Esophagus (tissue), 2 donors: ENCODE measurements around the gene DCAF10. TPM values are rescaled to one million over a fixed set of nuclear protein-coding genes. Genes with fewer than 3 reads are reported as not detected.
A peak's percentile ranks its signal among the peaks of the same experiment; 100 is the strongest.
"Not testable (repeated sequence)": the region's sequence is repeated elsewhere in the genome, so short reads cannot be mapped to it uniquely, and the experiment has no call there.

ENCODE experiments used
- H3K27ac ChIP-seq, 2 donors: one replicate each; pipeline ENCODE4 v1.5.1; 2013; ENCODE audit warnings: low read depth in 2 of 2, mild to moderate bottlenecking in 2 of 2, inconsistent platforms in 1 of 2, low read length in 1 of 2, moderate library complexity in 1 of 2
- H3K27me3 ChIP-seq, 2 donors: one replicate each; pipeline ENCODE4 v1.6.1; 2013; ENCODE audit warnings: low read length in 2 of 2, control low read depth in 1 of 2, mild to moderate bottlenecking in 1 of 2; ENCODE audit not compliant: insufficient read depth in 2 of 2, control insufficient read depth in 1 of 2
- H3K36me3 ChIP-seq, 2 donors: one replicate each; pipeline ENCODE4 v1.6.1; 2013; ENCODE audit warnings: low read length in 1 of 2; ENCODE audit not compliant: control insufficient read depth in 2 of 2, insufficient read depth in 2 of 2
- H3K4me1 ChIP-seq, 2 donors: one replicate each; pipeline ENCODE4 v1.6.1; 2013; ENCODE audit warnings: low read length in 1 of 2; ENCODE audit not compliant: control insufficient read depth in 2 of 2, insufficient read depth in 2 of 2
- H3K4me3 ChIP-seq, 2 donors: one replicate each; pipeline ENCODE4 v1.5.1; 2013; ENCODE audit warnings: low read length in 2 of 2, mild to moderate bottlenecking in 2 of 2, low read depth in 1 of 2, moderate library complexity in 1 of 2
- H3K9me3 ChIP-seq, 2 donors: one replicate each; pipeline ENCODE4 v1.6.1; 2013; ENCODE audit warnings: mild to moderate bottlenecking in 2 of 2, low read depth in 1 of 2, low read length in 1 of 2, moderate library complexity in 1 of 2; ENCODE audit not compliant: control insufficient read depth in 2 of 2, insufficient read depth in 1 of 2
- WGBS, 2 donors: extraction: QIAGEN DNeasy Blood & Tissue Kit; methylation state at CpG; one replicate each; pipeline ENCODE4 v1.1.7; 2013; 5-methylcytosine and 5-hydroxymethylcytosine counted together
- polyA plus RNA-seq, 2 donors: library from polyadenylated mRNA; stranded (reverse); fragments of 200-250 nt; gene quantifications; one replicate each; pipeline ENCODE4 v1.2.3, GENCODE V29; 2013
- donor health status: healthy with polysubstance abuse.
- donor health status: Bipolar disorder and iron deficiency.

DCAF10 gene
- polyA plus RNA-seq, 2 donors: 6.1 to 8.0 TPM

DNA sequence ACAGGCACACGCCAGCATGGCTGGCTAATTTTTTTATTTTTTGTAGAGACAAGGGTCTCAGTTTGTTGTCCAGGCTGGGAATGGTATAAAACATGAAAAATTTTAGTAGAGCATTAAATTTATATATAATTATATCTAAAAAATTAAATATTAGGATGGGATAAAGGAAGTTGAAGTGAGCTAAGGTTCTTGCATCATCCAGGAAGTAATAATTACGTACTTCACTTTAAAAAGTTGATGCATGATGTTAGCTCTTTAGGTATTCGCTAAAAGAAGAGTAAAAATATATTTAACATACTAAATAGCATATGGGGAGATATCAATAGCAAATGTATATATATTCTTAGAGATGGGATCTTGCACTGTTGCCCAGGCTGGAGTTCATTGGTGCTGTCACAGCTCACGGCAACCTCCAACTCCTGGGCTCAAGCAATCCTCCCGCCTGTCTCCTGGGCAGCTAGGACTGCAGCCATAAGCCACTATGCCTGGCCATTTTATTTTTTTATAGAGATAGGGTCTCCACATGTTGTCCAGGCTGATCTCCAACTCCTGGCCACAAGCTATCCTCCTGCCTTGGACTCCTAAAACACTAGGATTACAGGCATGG is 12.3 kb downstream of the DCAF10 start:
- H3K36me3 ChIP-seq: no peaks in the 10 kb centered on the region
- WGBS, 2 donors: 90 to 95% methylated on average over 5 of the region's 5 CpGs
- H3K27ac ChIP-seq: peak overlapping the region in 1 of 2 donors; percentile 42
- H3K27me3 ChIP-seq: no peaks in the 10 kb centered on the region
- H3K4me1 ChIP-seq: no peaks in the 10 kb centered on the region
- no peaks in the 10 kb centered on the region for H3K9me3 ChIP-seq
- no peak overlapping the region for H3K4me3 ChIP-seq

DNA sequence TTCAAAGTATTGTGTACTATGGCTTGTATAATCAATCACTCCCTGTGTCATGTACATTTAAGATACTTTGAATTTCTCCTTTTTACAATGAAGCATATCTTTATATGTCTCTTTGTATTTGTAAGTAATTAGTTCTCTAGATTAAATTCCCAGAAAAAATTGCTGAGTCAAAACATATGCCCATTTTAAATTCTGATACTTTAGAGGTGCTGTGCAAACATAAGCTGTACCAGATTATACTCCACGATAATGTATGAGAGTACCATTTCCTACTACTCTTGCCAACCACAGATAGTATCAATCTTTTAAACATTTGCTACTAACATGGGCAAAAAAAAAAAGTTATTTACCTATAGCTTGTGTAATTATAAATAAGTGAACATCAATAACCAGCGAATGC is 18.3 kb downstream of the DCAF10 start:
- Histone ChIP-seq H3K9me3 (no peaks in the 10 kb centered on the region), H3K27me3 (no peaks in the 10 kb centered on the region), H3K36me3 (no peaks in the 10 kb centered on the region), H3K4me3 (no peak overlapping the region), H3K4me1 (no peaks in the 10 kb centered on the region), H3K27ac (no peak overlapping the region)
- WGBS, 2 donors: 75 to 89% methylated on average over 2 of the region's 2 CpGs

DNA sequence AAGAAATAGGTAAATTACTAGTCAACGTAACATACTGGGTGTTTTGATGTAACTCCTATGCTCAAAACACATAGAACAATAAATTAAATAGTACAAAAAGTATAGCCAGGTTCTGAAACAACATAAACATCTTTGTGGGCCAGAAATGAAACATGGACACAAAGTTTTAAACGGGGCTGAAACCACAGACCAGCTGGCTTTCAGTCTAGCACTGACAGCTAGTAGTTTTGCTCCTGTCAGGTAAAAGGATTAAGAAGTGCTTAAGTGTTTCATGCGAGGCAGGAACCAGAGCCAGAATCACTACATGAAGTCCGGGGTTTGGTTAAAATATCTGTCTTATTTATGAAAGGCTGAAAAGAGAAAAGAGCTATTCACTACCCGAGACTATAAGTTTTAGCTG is 19.5 kb downstream of the DCAF10 start:
- Histone ChIP-seq H3K27ac (no peak overlapping the region), H3K27me3 (no peaks in the 10 kb centered on the region), H3K36me3 (no peaks in the 10 kb centered on the region), H3K9me3 (no peaks in the 10 kb centered on the region), H3K4me1 (no peaks in the 10 kb centered on the region), H3K4me3 (no peak overlapping the region)
- WGBS, 2 donors: 81 to 87% methylated on average over 5 of the region's 5 CpGs

DNA sequence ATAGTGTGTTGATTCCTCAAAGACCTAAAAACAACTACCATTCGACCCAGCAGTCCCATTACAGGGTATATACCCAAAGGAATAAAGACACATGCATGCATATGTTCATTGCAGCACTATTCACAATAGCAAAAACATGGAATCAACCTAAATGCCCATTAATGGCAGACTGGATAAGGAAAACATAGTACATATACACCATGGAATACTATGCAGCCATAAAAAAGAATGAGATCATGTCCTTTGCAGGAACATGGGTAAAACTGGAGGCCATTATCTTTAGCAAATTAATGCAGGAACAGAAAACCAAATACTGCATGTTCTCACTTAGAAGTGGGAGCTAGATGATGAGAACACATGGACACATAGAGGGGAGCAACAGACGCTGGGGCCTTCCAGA is 24.6 kb downstream of the DCAF10 start:
- not testable (repeated sequence) for H3K27ac ChIP-seq, H3K4me3 ChIP-seq, H3K9me3 ChIP-seq, H3K4me1 ChIP-seq, H3K36me3 ChIP-seq, H3K27me3 ChIP-seq
- WGBS, 2 donors: 96 to 98% methylated on average over 2 of the region's 2 CpGs

DNA sequence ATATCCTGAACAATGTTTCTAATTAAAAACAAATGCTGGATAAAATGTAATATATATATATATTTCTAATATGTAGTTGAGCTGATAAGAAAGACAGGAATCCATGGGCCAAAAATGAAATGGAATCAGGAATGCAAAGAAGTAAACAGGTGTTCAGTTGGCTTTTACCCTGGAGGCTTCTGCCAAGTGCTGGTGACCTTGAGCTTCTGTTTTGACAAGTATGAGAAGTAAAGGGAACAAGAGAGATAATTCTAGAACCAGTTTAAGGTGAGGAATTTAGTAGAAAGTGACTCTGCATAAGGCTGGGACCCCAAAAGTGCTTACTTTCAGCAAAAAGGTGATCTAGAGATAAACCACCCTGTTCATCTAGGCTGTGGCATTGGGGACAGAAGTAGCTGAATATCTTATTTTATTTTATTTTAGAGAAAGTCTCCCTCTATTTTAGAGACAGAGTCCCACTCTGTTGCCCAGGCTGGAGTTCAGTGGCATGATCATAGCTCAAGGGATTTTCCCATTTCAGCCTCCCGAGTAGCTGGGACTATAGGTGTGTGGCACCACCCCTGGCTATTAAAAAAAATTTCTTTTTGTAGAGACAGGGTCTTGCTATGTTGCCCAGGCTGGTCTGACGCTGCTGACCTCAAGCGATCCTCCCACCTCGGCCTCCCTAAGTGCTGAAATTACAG is 27.0 kb downstream of the DCAF10 start:
- Histone ChIP-seq H3K27ac (no peak overlapping the region), H3K9me3 (no peaks in the 10 kb centered on the region), H3K4me1 (no peaks in the 10 kb centered on the region), H3K36me3 (peaks cover 0 to 2% of the 10 kb centered on the region in 2 donors), H3K4me3 (no peak overlapping the region), H3K27me3 (no peaks in the 10 kb centered on the region)
- 90 to 98% methylated on average over 4 of the region's 4 CpGs for WGBS, 2 donors

DNA sequence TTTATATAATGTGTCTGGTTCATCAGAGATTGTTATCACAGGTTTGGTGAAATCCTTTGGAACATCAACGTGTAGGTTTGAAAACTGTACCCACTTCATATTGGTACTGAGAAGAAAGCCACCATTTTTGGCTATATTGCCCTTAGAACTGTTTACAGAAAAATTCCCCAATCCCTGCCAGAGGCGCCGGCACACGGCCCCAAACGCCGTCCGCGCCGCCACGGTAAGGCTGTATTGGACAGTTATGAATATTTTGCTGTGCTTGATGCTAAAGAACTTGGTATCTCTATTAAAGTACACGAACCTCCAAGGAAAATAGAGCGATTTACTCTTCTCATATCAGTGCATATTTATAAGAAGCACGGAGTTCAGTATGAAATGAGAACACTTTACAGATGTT is 35.2 kb downstream of the DCAF10 start:
- 95 to 96% methylated on average over 13 of the region's 13 CpGs for WGBS, 2 donors

DNA sequence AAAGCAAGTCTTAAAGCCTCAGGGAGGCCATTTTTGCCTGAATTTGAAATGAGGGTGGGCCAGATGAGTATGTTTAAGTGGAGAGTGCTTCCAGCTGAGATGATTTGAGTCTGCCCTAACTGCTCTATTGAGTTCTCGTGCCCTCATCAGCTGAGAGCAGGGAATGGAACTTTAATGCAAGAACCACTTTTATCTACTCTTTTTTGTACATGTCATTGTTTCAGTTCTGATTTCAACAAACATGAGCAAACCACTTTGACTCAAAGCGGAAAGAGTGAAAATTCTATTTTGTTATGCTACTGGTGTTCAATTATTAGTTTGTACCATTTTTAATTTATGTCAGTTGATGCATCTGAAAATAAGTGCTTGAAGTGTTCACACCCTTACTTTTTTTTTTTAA is 35.8 kb downstream of the DCAF10 start:
- Histone ChIP-seq H3K36me3 (no peaks in the 10 kb centered on the region), H3K9me3 (no peaks in the 10 kb centered on the region), H3K27ac (no peak overlapping the region), H3K4me1 (no peaks in the 10 kb centered on the region), H3K4me3 (no peak overlapping the region), H3K27me3 (no peaks in the 10 kb centered on the region)
- WGBS, 2 donors: 90 to 94% methylated on average over 2 of the region's 2 CpGs

More for the DNA sequence above, 35.2 kb downstream of the DCAF10 start:
- H3K9me3 ChIP-seq: no peaks in the 10 kb centered on the region
- no peaks in the 10 kb centered on the region for H3K36me3 ChIP-seq
- H3K4me3 ChIP-seq: no peak overlapping the region
- H3K27me3 ChIP-seq: no peaks in the 10 kb centered on the region
- H3K4me1 ChIP-seq: no peaks in the 10 kb centered on the region
- no peak overlapping the region for H3K27ac ChIP-seq

DNA sequence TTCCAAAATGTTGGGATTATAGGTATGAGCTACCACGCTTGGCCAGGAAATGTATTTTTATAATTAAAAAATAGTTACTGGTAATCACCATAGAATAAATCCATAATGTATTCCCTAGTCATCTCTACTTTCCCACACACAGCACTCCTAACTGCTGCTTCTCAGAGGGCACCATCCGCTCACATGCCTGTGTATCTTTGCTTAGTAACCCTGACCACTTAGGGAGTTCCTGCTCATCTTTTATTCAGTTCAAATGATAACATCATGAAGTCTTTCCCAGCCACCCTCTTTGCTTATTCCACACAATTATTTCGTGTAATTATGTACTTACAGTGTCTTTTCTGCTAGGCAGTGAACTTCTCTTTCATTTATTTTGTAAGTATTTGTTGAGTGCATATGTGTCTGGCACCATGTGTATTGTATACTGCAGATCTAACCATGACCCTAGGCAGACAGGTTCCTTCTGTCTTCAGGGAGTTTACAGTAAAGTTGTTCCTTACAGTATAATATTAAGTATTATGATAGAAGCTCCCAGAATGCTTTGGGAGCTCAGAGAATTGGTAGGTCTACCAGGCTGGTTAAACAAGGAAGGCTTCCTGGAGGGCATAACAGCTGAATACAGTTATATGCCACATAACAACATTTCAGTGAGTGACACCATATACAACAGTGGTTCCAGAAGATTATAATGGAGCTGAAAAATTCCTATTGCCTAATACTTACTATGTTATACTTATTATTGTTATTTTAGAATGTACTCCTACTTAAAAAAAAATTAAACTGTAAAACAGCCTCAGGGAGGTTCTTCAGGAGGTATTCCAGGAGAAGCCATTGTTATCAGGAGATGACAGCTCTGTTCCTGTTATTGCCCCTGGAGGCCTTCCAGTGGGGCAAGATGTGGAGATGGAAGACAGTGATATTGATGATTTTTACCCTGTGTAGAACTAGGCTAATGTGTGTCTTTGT is 39.2 kb downstream of the DCAF10 start:
- no peaks in the 10 kb centered on the region for H3K9me3 ChIP-seq
- H3K4me1 ChIP-seq: no peaks in the 10 kb centered on the region
- H3K4me3 ChIP-seq: no peak overlapping the region
- WGBS, 2 donors: 93 to 95% methylated on average over 3 of the region's 3 CpGs
- no peak overlapping the region for H3K27ac ChIP-seq
- H3K36me3 ChIP-seq: no peaks in the 10 kb centered on the region
- H3K27me3 ChIP-seq: no peaks in the 10 kb centered on the region

DNA sequence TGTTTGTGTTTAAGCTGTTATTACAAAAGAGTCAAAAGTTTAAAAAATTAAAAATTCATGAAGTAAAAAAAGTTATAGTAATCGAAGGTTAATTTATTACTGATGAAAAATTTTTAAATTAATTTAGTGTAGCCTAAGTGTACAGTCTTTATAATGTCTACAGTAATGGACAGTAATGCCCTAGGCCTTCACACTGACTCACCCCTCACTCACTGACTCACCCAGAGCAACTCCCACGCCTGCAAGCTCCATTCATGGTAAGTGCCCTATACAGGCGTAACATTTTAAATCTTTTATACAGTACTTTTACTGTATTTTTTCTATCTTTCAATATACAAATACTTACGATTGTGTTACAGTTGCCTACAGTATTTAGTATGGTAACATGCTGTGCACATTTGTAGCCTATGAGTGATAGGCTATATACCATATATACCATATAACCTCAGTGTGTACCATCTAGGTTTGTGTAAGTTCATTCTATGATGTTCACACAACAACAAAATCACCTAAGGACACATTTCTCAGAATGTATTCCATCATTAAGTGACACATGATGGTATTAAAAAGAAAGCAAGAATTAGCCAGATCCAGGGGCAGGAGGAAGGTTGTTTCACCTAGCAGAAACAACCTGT is 40.1 kb downstream of the DCAF10 start:
- no peak overlapping the region for H3K27ac ChIP-seq
- no peaks in the 10 kb centered on the region for H3K4me1 ChIP-seq
- no peak overlapping the region for H3K4me3 ChIP-seq
- peaks cover 0 to 2% of the 10 kb centered on the region in 2 donors for H3K36me3 ChIP-seq
- H3K27me3 ChIP-seq: no peaks in the 10 kb centered on the region
- WGBS, 2 donors: 69 to 88% methylated on average over 4 of the region's 4 CpGs
- H3K9me3 ChIP-seq: no peaks in the 10 kb centered on the region
